GM21360 (cell line): ENCODE measurements around the gene TNNT2.

Experiments used
- ATAC-seq: cut with Tn5 transposase; IDR thresholded peaks from one replicate; pipeline ENCODE4 v1.9.1; 2021; ENCODE audit warnings: mild to moderate bottlenecking, moderate library complexity; ENCODE audit not compliant: unreplicated experiment

TNNT2 gene

GRCh38 chr1:201377611-201378092 lies at the start of gene TNNT2:
Gene TNNT2, minus strand, starts transcription at chr1:201377680. Its CDS starts 4,426 bp downstream, at chr1:201373254.
- ATAC-seq: no peak

- ATAC-seq: no peak
Observed at GRCh38 chr1:201426479-201427310, 49.2 kb upstream of the TNNT2 start.

- no peak for ATAC-seq
Observed at GRCh38 chr1:201424146-201424545, 46.7 kb upstream of the TNNT2 start.

- no peak for ATAC-seq
Observed at GRCh38 chr1:201423655-201424054, 46.2 kb upstream of the TNNT2 start.

- no peak for ATAC-seq
Observed at GRCh38 chr1:201422436-201423030, 45.1 kb upstream of the TNNT2 start.

GRCh38 chr1:201422026-201422425 lies 44.5 kb upstream of the TNNT2 start:
- no peak for ATAC-seq

- no peak for ATAC-seq
Observed at GRCh38 chr1:201421041-201421440, 43.6 kb upstream of the TNNT2 start.

GRCh38 chr1:201420608-201421002 lies 43.1 kb upstream of the TNNT2 start:
- no peak for ATAC-seq

- ATAC-seq: no peak
Observed at GRCh38 chr1:201419746-201420607, 42.5 kb upstream of the TNNT2 start.

GRCh38 chr1:201419256-201419655 lies 41.8 kb upstream of the TNNT2 start:
- no peak for ATAC-seq

GRCh38 chr1:201418461-201418860 lies 41.0 kb upstream of the TNNT2 start:
- no peak for ATAC-seq

GRCh38 chr1:201414051-201414738 lies 36.7 kb upstream of the TNNT2 start:
- ATAC-seq: no peak

GRCh38 chr1:201411292-201411691 lies 33.8 kb upstream of the TNNT2 start:
- ATAC-seq: no peak

GRCh38 chr1:201409440-201409839 lies 32.0 kb upstream of the TNNT2 start:
- no peak for ATAC-seq

- ATAC-seq: no peak
Observed at GRCh38 chr1:201408834-201409200, 31.3 kb upstream of the TNNT2 start.

- no peak for ATAC-seq
Observed at GRCh38 chr1:201408176-201408833, 30.8 kb upstream of the TNNT2 start.

GRCh38 chr1:201406831-201407406 lies 29.4 kb upstream of the TNNT2 start:
- no peak for ATAC-seq

GRCh38 chr1:201405484-201405831 lies 28.0 kb upstream of the TNNT2 start:
- ATAC-seq: no peak

- no peak for ATAC-seq
Observed at GRCh38 chr1:201404722-201405483, 27.4 kb upstream of the TNNT2 start.
